H9 (cell line): ENCODE measurements around the gene MDGA2. TPM values are rescaled to one million over a fixed set of nuclear protein-coding genes. Genes with fewer than 3 reads are reported as not detected.

Experiments used
- DNase-seq: peaks from one replicate; pipeline ENCODE4 v3.0.0-alpha.2; 2017
- H2AFZ ChIP-seq: one replicate; pipeline ENCODE4 v1.6.1; 2013; ENCODE audit warnings: mild to moderate bottlenecking, low read length, control low read depth, moderate library complexity
- H2AK5ac ChIP-seq: 2 replicates; pipeline ENCODE4 v1.6.1; 2013; ENCODE audit warnings: low read length, control low read depth, mixed read lengths; ENCODE audit not compliant: insufficient read length
- H2BK120ac ChIP-seq: one replicate; pipeline ENCODE4 v1.6.1; 2013; ENCODE audit warnings: low read depth, mild to moderate bottlenecking, low read length, control low read depth, inconsistent platforms; ENCODE audit not compliant: poor library complexity, severe bottlenecking
- H2BK12ac ChIP-seq: 2 replicates; pipeline ENCODE4 v1.6.1; 2013; ENCODE audit warnings: low read length, control low read depth, mixed read lengths, low read depth; ENCODE audit not compliant: insufficient read length
- H2BK15ac ChIP-seq: 2 replicates; pipeline ENCODE4 v1.6.1; 2013; ENCODE audit warnings: low read depth, low read length, control low read depth
- H2BK20ac ChIP-seq: one replicate; pipeline ENCODE4 v1.6.1; 2013; ENCODE audit warnings: low read depth, mild to moderate bottlenecking, low read length, control low read depth, inconsistent platforms; ENCODE audit not compliant: poor library complexity, severe bottlenecking
- H2BK5ac ChIP-seq: 2 replicates; pipeline ENCODE4 v1.6.1; 2013; ENCODE audit warnings: low read length, control low read depth, mixed read lengths; ENCODE audit not compliant: insufficient read length
- H3K14ac ChIP-seq: 2 replicates; pipeline ENCODE4 v1.6.1; 2013; ENCODE audit warnings: low read length, control low read depth; ENCODE audit not compliant: insufficient read depth
- H3K18ac ChIP-seq: 2 replicates; pipeline ENCODE4 v1.6.1; 2013; ENCODE audit warnings: low read depth, mild to moderate bottlenecking, mixed read lengths, low read length, control low read depth; ENCODE audit not compliant: insufficient read length
- H3K23ac ChIP-seq: 2 replicates; pipeline ENCODE4 v1.6.1; 2013; ENCODE audit warnings: low read length, control low read depth, mixed read lengths, low read depth; ENCODE audit not compliant: insufficient read length
- H3K23me2 ChIP-seq: 2 replicates; pipeline ENCODE4 v1.6.1; 2013; ENCODE audit warnings: low read depth, mild to moderate bottlenecking, mixed read lengths, low read length, control low read depth; ENCODE audit not compliant: insufficient read length, poor library complexity, severe bottlenecking
- H3K27ac ChIP-seq: 2 replicates; pipeline ENCODE4 v1.5.1; 2013; ENCODE audit warnings: low read length, control low read depth, mixed read lengths, low read depth; ENCODE audit not compliant: insufficient read length
- H3K27me3 ChIP-seq: 2 replicates; pipeline ENCODE4 v1.6.1; 2013; ENCODE audit warnings: low read length, control low read depth, inconsistent platforms; ENCODE audit not compliant: insufficient read depth
- H3K4ac ChIP-seq: 2 replicates; pipeline ENCODE4 v1.6.1; 2013; ENCODE audit warnings: low read depth, mild to moderate bottlenecking, control low read depth, inconsistent platforms, low read length, moderate library complexity
- H3K4me1 ChIP-seq: 2 replicates; pipeline ENCODE4 v1.6.1; 2013; ENCODE audit warnings: low read length, control low read depth, inconsistent platforms; ENCODE audit not compliant: insufficient read depth
- H3K4me2 ChIP-seq: 2 replicates; pipeline ENCODE4 v1.6.1; 2013; ENCODE audit warnings: low read length, control low read depth, mixed read lengths; ENCODE audit not compliant: insufficient read length, insufficient read depth
- H3K56ac ChIP-seq: 2 replicates; pipeline ENCODE4 v1.6.1; 2013; ENCODE audit warnings: low read depth, mild to moderate bottlenecking, mixed read lengths, low read length, control low read depth; ENCODE audit not compliant: insufficient read length
- H3K79me1 ChIP-seq: 2 replicates; pipeline ENCODE4 v1.6.1; 2013; ENCODE audit warnings: low read depth, mild to moderate bottlenecking, moderate library complexity, low read length, control low read depth, inconsistent platforms; ENCODE audit not compliant: insufficient read depth, poor library complexity, severe bottlenecking
- H3K79me2 ChIP-seq: 2 replicates; pipeline ENCODE4 v1.6.1; 2013; ENCODE audit warnings: low read length, control low read depth, inconsistent platforms; ENCODE audit not compliant: insufficient read depth
- H3K9ac ChIP-seq: 2 replicates; pipeline ENCODE4 v1.6.1; 2013; ENCODE audit warnings: low read length, control low read depth, mixed read lengths; ENCODE audit not compliant: insufficient read length; ENCODE audit errors: extremely low read depth
- H3K9me3 ChIP-seq: one replicate; pipeline ENCODE4 v1.6.1; 2013; ENCODE audit warnings: low read depth, low read length, inconsistent platforms; ENCODE audit not compliant: control insufficient read depth
- H3T11ph ChIP-seq: one replicate; pipeline ENCODE4 v1.6.1; 2013; ENCODE audit warnings: mild to moderate bottlenecking, low read length, control low read depth, inconsistent platforms
- H4K20me1 ChIP-seq: one replicate; pipeline ENCODE4 v1.6.1; 2013; ENCODE audit not compliant: control insufficient read depth, insufficient read length, insufficient read depth
- H4K5ac ChIP-seq: 2 replicates; pipeline ENCODE4 v1.6.1; 2013; ENCODE audit warnings: low read depth, mild to moderate bottlenecking, mixed read lengths, low read length, control low read depth; ENCODE audit not compliant: insufficient read length
- H4K8ac ChIP-seq: replicated peaks from 2 replicates; pipeline ENCODE4 v1.6.1; 2013; ENCODE audit warnings: low read length, control low read depth, mixed read lengths, low read depth; ENCODE audit not compliant: insufficient read length
- H4K91ac ChIP-seq: 2 replicates; pipeline ENCODE4 v1.6.1; 2013; ENCODE audit warnings: low read depth, mild to moderate bottlenecking, moderate library complexity, mixed read lengths, low read length, control low read depth; ENCODE audit not compliant: insufficient read length
- H3K27ac Mint-ChIP-seq, 3 experiments: 2 replicates in 2 of 3; 3 replicates in 1 of 3; pipeline ENCODE4 v1.8.0; 2020 to 2021; ENCODE audit warnings: mixed read lengths in 3 of 3, mild to moderate bottlenecking in 1 of 3, moderate library complexity in 1 of 3
- H3K27me3 Mint-ChIP-seq: 2 replicates; pipeline ENCODE4 v1.8.0; 2021; ENCODE audit warnings: low read depth, mild to moderate bottlenecking, moderate library complexity, mixed read lengths
- H3K36me3 Mint-ChIP-seq, 3 experiments: 2 replicates in 2 of 3; 3 replicates in 1 of 3; pipeline ENCODE4 v1.8.0; 2020 to 2021; ENCODE audit warnings: low read depth in 3 of 3, mixed read lengths in 3 of 3; ENCODE audit not compliant: insufficient read depth in 1 of 3
- H3K4me1 Mint-ChIP-seq, 2 experiments: 2 replicates each; pipeline ENCODE4 v1.8.0; 2020; ENCODE audit warnings: mixed read lengths in 2 of 2
- H3K4me3 Mint-ChIP-seq, 2 experiments: 2 replicates in 1 of 2; 3 replicates in 1 of 2; pipeline ENCODE4 v1.8.0; 2020 to 2021; ENCODE audit warnings: mild to moderate bottlenecking in 2 of 2, mixed read lengths in 2 of 2, moderate library complexity in 1 of 2
- H3K9me3 Mint-ChIP-seq, 2 experiments: 2 replicates in 1 of 2; 3 replicates in 1 of 2; pipeline ENCODE4 v1.8.0; 2020; ENCODE audit warnings: mild to moderate bottlenecking in 2 of 2, mixed read lengths in 2 of 2, moderate library complexity in 1 of 2
- CTCF ChIP-seq: fragments of 200-600 bp; sonication (generic); conservative IDR thresholded peaks from 3 replicates; pipeline ENCODE4 v1.8.0; 2021; ENCODE audit warnings: antibody characterized with exemption, mild to moderate bottlenecking
- WGBS: extraction: QIAGEN DNeasy Blood & Tissue Kit; methylation state at CpG from one replicate; pipeline ENCODE4 v1.1.7; 2013; ENCODE audit warnings: missing lambda C conversion rate, low lambda C conversion rate, mixed read lengths; ENCODE audit not compliant: insufficient read length; ENCODE audit errors: extremely low coverage; 5-methylcytosine and 5-hydroxymethylcytosine counted together
- total RNA-seq: library from RNA; stranded (reverse); gene quantifications from 2 replicates; pipeline ENCODE4 v1.2.1, GENCODE V29; 2021

Gene MDGA2
- total RNA-seq, 1 experiment from 2014 or later: 1.9 TPM

DNA sequence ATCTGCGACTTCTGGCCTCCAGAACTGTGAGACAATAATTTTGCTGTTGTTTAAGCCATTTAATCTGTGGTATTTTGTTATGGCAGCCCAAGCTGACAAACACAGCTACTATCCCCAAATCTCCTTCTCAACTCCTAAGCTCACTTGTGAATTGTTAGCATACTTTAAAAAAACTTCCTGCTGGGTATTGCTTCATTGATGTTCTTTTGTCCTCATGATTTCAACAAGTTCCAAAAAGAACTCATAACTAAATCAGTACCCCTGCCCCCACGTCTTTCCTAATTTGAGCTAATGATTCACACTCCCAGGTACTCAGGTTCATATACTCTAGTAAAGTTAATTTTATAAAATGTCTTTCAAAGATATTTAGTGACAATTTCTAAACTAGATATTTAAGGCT, 125.5 kb downstream of the MDGA2 start:
- TF ChIP-seq CTCF: no peak
- no peak overlapping the region for H2BK15ac ChIP-seq
- H3K18ac ChIP-seq: peak overlapping the region; percentile 7
- H2BK5ac ChIP-seq: no peak overlapping the region
- H3K23me2 ChIP-seq: no peaks in the 10 kb centered on the region
- H2AK5ac ChIP-seq: no peak overlapping the region
- Mint-ChIP-seq H3K4me3 (no peak overlapping the region), H3K27ac (no peak overlapping the region), H3K9me3 (no peaks in the 10 kb centered on the region), H3K36me3 (no peaks in the 10 kb centered on the region), H3K4me1 (peaks cover 5 to 7% of the 10 kb centered on the region in 2 experiments), H3K27me3 (peaks cover 2% of the 10 kb centered on the region; the same call in 1 of the 2 replicates)
- no peak overlapping the region for H2BK12ac ChIP-seq
- no peak overlapping the region for H3K23ac ChIP-seq
- no CpG with 5 or more reads among the region's 2 CpGs for WGBS
- H3K79me1 ChIP-seq: no peaks in the 10 kb centered on the region
- H3K9me3 ChIP-seq: no peaks in the 10 kb centered on the region
- no peak overlapping the region for H4K5ac ChIP-seq
- no peak overlapping the region for H3K56ac ChIP-seq
- no peak overlapping the region for H2BK20ac ChIP-seq
- H3K4ac ChIP-seq: no peak overlapping the region
- H3K79me2 ChIP-seq: no peaks in the 10 kb centered on the region
- no peak overlapping the region for H3K4me2 ChIP-seq
- no peak for DNase-seq
- H4K20me1 ChIP-seq: no peaks in the 10 kb centered on the region
- no peaks in the 10 kb centered on the region for H3K27me3 ChIP-seq
- H3K27ac ChIP-seq: no peak overlapping the region
- no peak overlapping the region for H4K91ac ChIP-seq
- no peak overlapping the region for H3K9ac ChIP-seq
- H3K14ac ChIP-seq: no peak overlapping the region
- H2AFZ ChIP-seq: no peak overlapping the region
- H3T11ph ChIP-seq: no peak overlapping the region
- no peak overlapping the region for H2BK120ac ChIP-seq
- H4K8ac ChIP-seq: no peak overlapping the region
- no peaks in the 10 kb centered on the region for H3K4me1 ChIP-seq
